ENCODE results near the gene PRND. TPM values are rescaled to one million over a fixed set of nuclear protein-coding genes. Genes with fewer than 3 reads are reported as not detected.

Gene PRND
- total and polyA plus RNA-seq, 2 of the 13 experiments (the other 11 are each of a cell fraction or from before 2014, with no cell fraction given): not detected

- TF ChIP-seq ATF7 (IDR thresholded peaks at IDR 0.05) (no peak), ATF7 (CRISPR knock-in tag; IDR thresholded peaks at IDR 0.05) (no peak), ZNF772 (CRISPR knock-in tag; IDR thresholded peaks at IDR 0.05) (0 out of 2 replicates have a peak, but pooled peaks have one; percentile 47), ZFP41 (CRISPR knock-in tag; IDR thresholded peaks at IDR 0.05; ENCODE audit: borderline replicate concordance) (no peak), ZNF704 (CRISPR knock-in tag; IDR thresholded peaks at IDR 0.05; ENCODE audit: borderline replicate concordance) (no peak), ZNF430 (CRISPR knock-in tag; IDR thresholded peaks at IDR 0.05) (no peak), ZNF589 (CRISPR knock-in tag; conservative IDR thresholded peaks at IDR 0.05) (no peak), ZKSCAN1 (IDR thresholded peaks at IDR 0.05; ENCODE audit: low read length) (no peak), RCOR2 (CRISPR knock-in tag; IDR thresholded peaks at IDR 0.05) (no peak), PHF8 (CRISPR knock-in tag; IDR thresholded peaks at IDR 0.05) (no peak), ZNF788 (CRISPR knock-in tag; IDR thresholded peaks at IDR 0.05; ENCODE audit: borderline replicate concordance) (no peak), ZNF713 (CRISPR knock-in tag; IDR thresholded peaks at IDR 0.05) (no peak), AKAP8 (CRISPR knock-in tag; IDR thresholded peaks at IDR 0.05) (no peak), TEAD2 (CRISPR knock-in tag; IDR thresholded peaks at IDR 0.05) (no peak), HMGXB4 (CRISPR knock-in tag; IDR thresholded peaks at IDR 0.05; ENCODE audit: borderline replicate concordance in 1 of 2, low read depth in 1 of 2) (peak; percentile 59 to 65; a peak in 2 of 4 replicates), ZBTB26 (CRISPR knock-in tag; IDR thresholded peaks at IDR 0.05; ENCODE audit: borderline replicate concordance) (no peak), TAF1 (CRISPR knock-in tag; IDR thresholded peaks at IDR 0.05) (no peak), RAD51 (IDR thresholded peaks at IDR 0.05; ENCODE audit: borderline replicate concordance) (no peak), HOMEZ (CRISPR knock-in tag; IDR thresholded peaks at IDR 0.05; ENCODE audit: low read depth) (peak; percentile 74), ZNF883 (CRISPR knock-in tag; IDR thresholded peaks at IDR 0.05; ENCODE audit: not compliant biosample characterization) (peak; percentile 83), NFIB (CRISPR knock-in tag; IDR thresholded peaks at IDR 0.05; ENCODE audit: borderline replicate concordance) (no peak), SOX6 (IDR thresholded peaks at IDR 0.05) (no peak), SOX6 (CRISPR knock-in tag; IDR thresholded peaks at IDR 0.05) (peak; percentile 98), ZNF329 (CRISPR knock-in tag; IDR thresholded peaks at IDR 0.05; ENCODE audit: low read depth) (no peak), CHD2 (IDR thresholded peaks at IDR 0.05; ENCODE audit: low read depth, low read length) (no peak), ZFP36L1 (CRISPR knock-in tag; IDR thresholded peaks at IDR 0.05) (peak; percentile 57; the same call in 1 of the 2 replicates)
Observed at GRCh38 chr20:4720041-4720976, 1.4 kb upstream of the PRND start (continued).

All from HepG2 (cell line).